HEK293 (cell line): ENCODE results near the gene MRGPRD.

Experiments
- CTCF ChIA-PET: fragments of 350-600 bp; formaldehyde crosslinking; extraction: SDS; loops from one replicate; lab custom pipeline; 2021; ENCODE audit warnings: antibody characterized with exemption; lab: Yijun Ruan, JAX
- POLR2A ChIA-PET: fragments of 300-600 bp; formaldehyde crosslinking; extraction: SDS; loops from one replicate; lab custom pipeline; 2020; ENCODE audit warnings: antibody characterized with exemption, inconsistent platforms; lab: Yijun Ruan, JAX
- H3K27ac ChIP-seq: fragments of 200-500 bp; sonication (Bioruptor generic); 2 replicates; pipeline ENCODE4 v1.5.1; 2014; ENCODE audit warnings: low read depth, low read length, control low read depth, inconsistent platforms; ENCODE audit errors: extremely low read depth
- H3K36me3 ChIP-seq, 2 experiments: fragments of 200-500 bp in 1 of 2; sonication (Bioruptor generic) in 1 of 2; 1 replicate in 1 of 2; 2 replicates in 1 of 2; pipeline ENCODE4 v1.5.1; 2014 to 2017; ENCODE audit warnings: inconsistent platforms in 2 of 2, low read length in 2 of 2; ENCODE audit not compliant: control insufficient read depth in 2 of 2, insufficient read depth in 1 of 2
- H3K4me1 ChIP-seq: fragments of 200-500 bp; sonication (Bioruptor generic); 2 replicates; pipeline ENCODE4 v1.5.1; 2014; ENCODE audit warnings: mild to moderate bottlenecking, low read length, inconsistent platforms; ENCODE audit not compliant: control insufficient read depth, insufficient read depth
- H3K4me3 ChIP-seq: 2 replicates; pipeline ENCODE4 v1.5.1; 2011; ENCODE audit warnings: low read depth, mild to moderate bottlenecking, control low read depth, low read length, moderate library complexity
- H3K9me3 ChIP-seq: fragments of 200-500 bp; sonication (Bioruptor generic); 2 replicates; pipeline ENCODE4 v1.5.1; 2014; ENCODE audit warnings: low read depth, low read length, inconsistent platforms; ENCODE audit not compliant: control insufficient read depth, insufficient read depth
- HOXA7 ChIP-seq: sonication (generic); formaldehyde crosslinking; IDR thresholded peaks from 2 replicates; pipeline ENCODE4 v1.8.1; 2022; ENCODE audit warnings: missing genetic modification reagents, borderline replicate concordance
- HOXC10 ChIP-seq: sonication (generic); formaldehyde crosslinking; IDR thresholded peaks from 2 replicates; pipeline ENCODE4 v1.8.1; 2023; ENCODE audit warnings: mild to moderate bottlenecking, missing genetic modification reagents
- OVOL3 ChIP-seq: fragments of 450-650 bp; formaldehyde crosslinking; IDR thresholded peaks from 2 replicates; pipeline ENCODE4 v1.5.1; 2016; ENCODE audit warnings: missing biosample characterization, missing genetic modification characterization
- SALL2 ChIP-seq: fragments of 450-650 bp; formaldehyde crosslinking; IDR thresholded peaks from 2 replicates; pipeline ENCODE4 v1.5.0; 2017; ENCODE audit warnings: missing biosample characterization, mild to moderate bottlenecking, missing genetic modification characterization, borderline replicate concordance
- TRIM28 ChIP-seq: IDR thresholded peaks from 2 replicates; pipeline ENCODE4 v1.6.1; 2011; ENCODE audit warnings: low read length, control low read depth, borderline replicate concordance
- WT1 ChIP-seq: fragments of 450-650 bp; formaldehyde crosslinking; IDR thresholded peaks from 2 replicates; pipeline ENCODE4 v1.5.1; 2016; ENCODE audit warnings: missing biosample characterization, missing genetic modification characterization
- ZBTB7A ChIP-seq: fragments of 450-650 bp; formaldehyde crosslinking; IDR thresholded peaks from 2 replicates; pipeline ENCODE4 v1.5.1; 2016; ENCODE audit warnings: low read depth, missing biosample characterization, missing genetic modification characterization
- ZEB2 ChIP-seq: fragments of 450-650 bp; formaldehyde crosslinking; IDR thresholded peaks from 2 replicates; pipeline ENCODE4 v1.5.1; 2016; ENCODE audit warnings: missing biosample characterization, missing genetic modification characterization
- ZNF16 ChIP-seq: fragments of 450-650 bp; formaldehyde crosslinking; IDR thresholded peaks from 2 replicates; pipeline ENCODE4 v1.5.1; 2016; ENCODE audit warnings: low read depth, missing biosample characterization, missing genetic modification characterization
- ZNF211 ChIP-seq: fragments of 450-650 bp; formaldehyde crosslinking; IDR thresholded peaks from 2 replicates; pipeline ENCODE4 v1.5.1; 2016; ENCODE audit warnings: low read depth, missing biosample characterization, missing genetic modification characterization
- ZNF341 ChIP-seq: fragments of 450-650 bp; formaldehyde crosslinking; IDR thresholded peaks from 2 replicates; pipeline ENCODE4; 2016; ENCODE audit warnings: low read depth, missing biosample characterization, missing genetic modification characterization
- ZNF350 ChIP-seq: fragments of 450-650 bp; formaldehyde crosslinking; IDR thresholded peaks from 2 replicates; pipeline ENCODE4 v1.5.0; 2017; ENCODE audit warnings: missing biosample characterization, mild to moderate bottlenecking, missing genetic modification characterization
- ZNF37A ChIP-seq: fragments of 450-650 bp; IDR thresholded peaks from 2 replicates; pipeline ENCODE4 v1.5.1; 2018; ENCODE audit warnings: missing biosample characterization, missing genetic modification characterization
- ZNF404 ChIP-seq: fragments of 450-650 bp; formaldehyde crosslinking; IDR thresholded peaks from 2 replicates; pipeline ENCODE4 v1.5.1; 2017; ENCODE audit warnings: missing biosample characterization, missing genetic modification characterization
- ZNF548 ChIP-seq: fragments of 450-650 bp; formaldehyde crosslinking; IDR thresholded peaks from 2 replicates; pipeline ENCODE4 v1.5.1; 2016; ENCODE audit warnings: missing biosample characterization, missing genetic modification characterization
- ZNF623 ChIP-seq: fragments of 450-650 bp; formaldehyde crosslinking; IDR thresholded peaks from 2 replicates; pipeline ENCODE4 v1.5.1; 2016; ENCODE audit warnings: missing biosample characterization, missing genetic modification characterization
- ZNF624 ChIP-seq: fragments of 450-650 bp; formaldehyde crosslinking; IDR thresholded peaks from 2 replicates; pipeline ENCODE4 v1.5.1; 2017; ENCODE audit warnings: missing biosample characterization, missing genetic modification characterization
- ZNF76 ChIP-seq: fragments of 450-650 bp; formaldehyde crosslinking; IDR thresholded peaks from 2 replicates; pipeline ENCODE4; 2016; ENCODE audit warnings: low read depth, missing biosample characterization, missing genetic modification characterization, borderline replicate concordance
- ZNF785 ChIP-seq: fragments of 450-650 bp; formaldehyde crosslinking; IDR thresholded peaks from 2 replicates; pipeline ENCODE4 v1.5.1; 2016; ENCODE audit warnings: missing biosample characterization, missing genetic modification characterization
- ZNF837 ChIP-seq: fragments of 450-650 bp; formaldehyde crosslinking; IDR thresholded peaks from 2 replicates; pipeline ENCODE4 v1.5.1; 2016; ENCODE audit warnings: missing biosample characterization, missing genetic modification characterization
- TF ChIP-seq, protein P1 (sequence below): fragments of 450-650 bp; formaldehyde crosslinking; IDR thresholded peaks from 2 replicates; pipeline ENCODE4 v1.5.1; 2016; ENCODE audit warnings: missing biosample characterization, missing genetic modification characterization
- TF ChIP-seq, protein P2 (sequence below): fragments of 450-650 bp; formaldehyde crosslinking; IDR thresholded peaks from 2 replicates; pipeline ENCODE4 v1.5.1; 2016; ENCODE audit warnings: missing biosample characterization, missing genetic modification characterization, borderline replicate concordance

MRGPRD gene

GRCh38 chr11:69003866-69004367, 23.1 kb upstream of the MRGPRD start:
- Histone ChIP-seq H3K36me3 (no peaks in the 10 kb centered on the region), H3K9me3 (no peaks in the 10 kb centered on the region), H3K4me1 (no peaks in the 10 kb centered on the region), H3K27ac (no peak overlapping the region), H3K4me3 (no peak overlapping the region)
- ChIA-PET CTCF (no interaction called here), POLR2A (no interaction called here)
- TF ChIP-seq ZNF341 (no peak), TRIM28 (no peak), ZNF350 (no peak), ZNF624 (tag by site-specific recombination) (no peak), ZNF548 (no peak)
- TF ChIP-seq, protein P1, sequence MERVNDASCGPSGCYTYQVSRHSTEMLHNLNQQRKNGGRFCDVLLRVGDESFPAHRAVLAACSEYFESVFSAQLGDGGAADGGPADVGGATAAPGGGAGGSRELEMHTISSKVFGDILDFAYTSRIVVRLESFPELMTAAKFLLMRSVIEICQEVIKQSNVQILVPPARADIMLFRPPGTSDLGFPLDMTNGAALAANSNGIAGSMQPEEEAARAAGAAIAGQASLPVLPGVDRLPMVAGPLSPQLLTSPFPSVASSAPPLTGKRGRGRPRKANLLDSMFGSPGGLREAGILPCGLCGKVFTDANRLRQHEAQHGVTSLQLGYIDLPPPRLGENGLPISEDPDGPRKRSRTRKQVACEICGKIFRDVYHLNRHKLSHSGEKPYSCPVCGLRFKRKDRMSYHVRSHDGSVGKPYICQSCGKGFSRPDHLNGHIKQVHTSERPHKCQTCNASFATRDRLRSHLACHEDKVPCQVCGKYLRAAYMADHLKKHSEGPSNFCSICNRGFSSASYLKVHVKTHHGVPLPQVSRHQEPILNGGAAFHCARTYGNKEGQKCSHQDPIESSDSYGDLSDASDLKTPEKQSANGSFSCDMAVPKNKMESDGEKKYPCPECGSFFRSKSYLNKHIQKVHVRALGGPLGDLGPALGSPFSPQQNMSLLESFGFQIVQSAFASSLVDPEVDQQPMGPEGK = no peak

GRCh38 chr11:69003301-69003865, 22.6 kb upstream of the MRGPRD start:
- Histone ChIP-seq H3K4me3 (no peak overlapping the region), H3K27ac (no peak overlapping the region), H3K36me3 (no peaks in the 10 kb centered on the region), H3K4me1 (no peaks in the 10 kb centered on the region), H3K9me3 (no peaks in the 10 kb centered on the region)
- ChIA-PET CTCF (interaction anchor here (0.6 kb wide), 1 partner anchor 229 kb away, joined by 3 read pairs; no protein-coding TSS in a partner anchor), POLR2A (no interaction called here)
- TF ChIP-seq ZNF404 (no peak), ZNF211 (no peak), HOXC10 (CRISPR knock-in tag) (no peak), WT1 (no peak), ZNF785 (no peak), ZNF76 (tag by site-specific recombination) (no peak), HOXA7 (CRISPR knock-in tag) (no peak), ZNF16 (tag by site-specific recombination) (no peak), OVOL3 (tag by site-specific recombination) (no peak), ZNF37A (tag by site-specific recombination) (no peak), ZNF624 (tag by site-specific recombination) (no peak), SALL2 (tag by site-specific recombination) (no peak)

- no peak for TF ChIP-seq ZEB2
- TF ChIP-seq ZNF623 (tag by site-specific recombination) = no peak
- TF ChIP-seq, protein P2, sequence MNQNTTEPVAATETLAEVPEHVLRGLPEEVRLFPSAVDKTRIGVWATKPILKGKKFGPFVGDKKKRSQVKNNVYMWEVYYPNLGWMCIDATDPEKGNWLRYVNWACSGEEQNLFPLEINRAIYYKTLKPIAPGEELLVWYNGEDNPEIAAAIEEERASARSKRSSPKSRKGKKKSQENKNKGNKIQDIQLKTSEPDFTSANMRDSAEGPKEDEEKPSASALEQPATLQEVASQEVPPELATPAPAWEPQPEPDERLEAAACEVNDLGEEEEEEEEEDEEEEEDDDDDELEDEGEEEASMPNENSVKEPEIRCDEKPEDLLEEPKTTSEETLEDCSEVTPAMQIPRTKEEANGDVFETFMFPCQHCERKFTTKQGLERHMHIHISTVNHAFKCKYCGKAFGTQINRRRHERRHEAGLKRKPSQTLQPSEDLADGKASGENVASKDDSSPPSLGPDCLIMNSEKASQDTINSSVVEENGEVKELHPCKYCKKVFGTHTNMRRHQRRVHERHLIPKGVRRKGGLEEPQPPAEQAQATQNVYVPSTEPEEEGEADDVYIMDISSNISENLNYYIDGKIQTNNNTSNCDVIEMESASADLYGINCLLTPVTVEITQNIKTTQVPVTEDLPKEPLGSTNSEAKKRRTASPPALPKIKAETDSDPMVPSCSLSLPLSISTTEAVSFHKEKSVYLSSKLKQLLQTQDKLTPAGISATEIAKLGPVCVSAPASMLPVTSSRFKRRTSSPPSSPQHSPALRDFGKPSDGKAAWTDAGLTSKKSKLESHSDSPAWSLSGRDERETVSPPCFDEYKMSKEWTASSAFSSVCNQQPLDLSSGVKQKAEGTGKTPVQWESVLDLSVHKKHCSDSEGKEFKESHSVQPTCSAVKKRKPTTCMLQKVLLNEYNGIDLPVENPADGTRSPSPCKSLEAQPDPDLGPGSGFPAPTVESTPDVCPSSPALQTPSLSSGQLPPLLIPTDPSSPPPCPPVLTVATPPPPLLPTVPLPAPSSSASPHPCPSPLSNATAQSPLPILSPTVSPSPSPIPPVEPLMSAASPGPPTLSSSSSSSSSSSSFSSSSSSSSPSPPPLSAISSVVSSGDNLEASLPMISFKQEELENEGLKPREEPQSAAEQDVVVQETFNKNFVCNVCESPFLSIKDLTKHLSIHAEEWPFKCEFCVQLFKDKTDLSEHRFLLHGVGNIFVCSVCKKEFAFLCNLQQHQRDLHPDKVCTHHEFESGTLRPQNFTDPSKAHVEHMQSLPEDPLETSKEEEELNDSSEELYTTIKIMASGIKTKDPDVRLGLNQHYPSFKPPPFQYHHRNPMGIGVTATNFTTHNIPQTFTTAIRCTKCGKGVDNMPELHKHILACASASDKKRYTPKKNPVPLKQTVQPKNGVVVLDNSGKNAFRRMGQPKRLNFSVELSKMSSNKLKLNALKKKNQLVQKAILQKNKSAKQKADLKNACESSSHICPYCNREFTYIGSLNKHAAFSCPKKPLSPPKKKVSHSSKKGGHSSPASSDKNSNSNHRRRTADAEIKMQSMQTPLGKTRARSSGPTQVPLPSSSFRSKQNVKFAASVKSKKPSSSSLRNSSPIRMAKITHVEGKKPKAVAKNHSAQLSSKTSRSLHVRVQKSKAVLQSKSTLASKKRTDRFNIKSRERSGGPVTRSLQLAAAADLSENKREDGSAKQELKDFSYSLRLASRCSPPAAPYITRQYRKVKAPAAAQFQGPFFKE (tag by site-specific recombination) = no peak
- TF ChIP-seq ZBTB7A (tag by site-specific recombination) = no peak
- no peak for TF ChIP-seq ZNF837 (tag by site-specific recombination)
- TF ChIP-seq ZNF404 = no peak
- H3K4me1 ChIP-seq = 0 out of 2 replicates have a peak, but pooled peaks cover 2% of the 10 kb centered on the region
- no peak overlapping the region for H3K27ac ChIP-seq
- no peaks in the 10 kb centered on the region for H3K36me3 ChIP-seq
- H3K4me3 ChIP-seq = no peak overlapping the region
- no peaks in the 10 kb centered on the region for H3K9me3 ChIP-seq
- ChIA-PET POLR2A (no interaction called here), CTCF (interaction anchor here (0.6 to 0.7 kb wide), 2 partner anchors 8 to 228 kb away, joined by 3 to 6 read pairs; no protein-coding TSS in a partner anchor)
These were observed 21.9 kb upstream of the MRGPRD start for GRCh38 chr11:69002570-69003231.
